T1000 (cell line): ENCODE results near the gene FRMD6.
"Not testable (repeated sequence)": the region's sequence is repeated elsewhere in the genome, so short reads cannot be mapped to it uniquely, and the experiment has no call there.

Experiments used
- DNase-seq: peaks from one replicate; lab custom pipeline; 2025; ENCODE audit warnings: mixed read lengths; lab: John Stamatoyannopoulos, UW

The FRMD6 gene

GRCh38 chr14:51725061-51725460, 73.4 kb downstream of the FRMD6 start:
- no peak for DNase-seq

- DNase-seq: no peak
Observed at GRCh38 chr14:51726166-51726899, 74.6 kb downstream of the FRMD6 start.

GRCh38 chr14:51727526-51727925, 75.8 kb downstream of the FRMD6 start:
- DNase-seq: no peak

GRCh38 chr14:51730098-51730497, 78.4 kb downstream of the FRMD6 start:
- no peak for DNase-seq

GRCh38 chr14:51730684-51731083, 79.0 kb downstream of the FRMD6 start:
- DNase-seq: no peak

- DNase-seq: no peak
Observed at GRCh38 chr14:51732494-51733112, 80.9 kb downstream of the FRMD6 start.

- DNase-seq: no peak
Observed at GRCh38 chr14:51733147-51733546, 81.4 kb downstream of the FRMD6 start.

- no peak for DNase-seq
Observed at GRCh38 chr14:51735851-51736250, 84.1 kb downstream of the FRMD6 start.

GRCh38 chr14:51738754-51739153, 87.0 kb downstream of the FRMD6 start:
- DNase-seq: no peak

GRCh38 chr14:51743588-51744000, 91.9 kb downstream of the FRMD6 start:
- DNase-seq: no peak

- no peak for DNase-seq
Observed at GRCh38 chr14:51744372-51745130, 92.8 kb downstream of the FRMD6 start.

GRCh38 chr14:51746823-51747222, 95.1 kb downstream of the FRMD6 start:
- DNase-seq: not testable (repeated sequence)

- no peak for DNase-seq
Observed at GRCh38 chr14:51750542-51750941, 98.8 kb downstream of the FRMD6 start.

GRCh38 chr14:51751611-51752345, 100.1 kb downstream of the FRMD6 start:
- not testable (repeated sequence) for DNase-seq

- not testable (repeated sequence) for DNase-seq
Observed at GRCh38 chr14:51757756-51758155, 106.0 kb downstream of the FRMD6 start.

- DNase-seq: no peak
Observed at GRCh38 chr14:51759950-51760349, 108.2 kb downstream of the FRMD6 start.

- DNase-seq: not testable (repeated sequence)
Observed at GRCh38 chr14:51765726-51766125, 114.0 kb downstream of the FRMD6 start.

- DNase-seq: not testable (repeated sequence)
Observed at GRCh38 chr14:51766586-51766985, 114.9 kb downstream of the FRMD6 start.

GRCh38 chr14:51769261-51769660, 117.6 kb downstream of the FRMD6 start:
- DNase-seq: not testable (repeated sequence)

- peak; percentile 46 for DNase-seq
Observed at GRCh38 chr14:51774209-51774608, 122.5 kb downstream of the FRMD6 start.

GRCh38 chr14:51776102-51776894, 124.6 kb downstream of the FRMD6 start:
- peak; percentile 64 for DNase-seq
